OCI-M1 (cell line): Measurements from ENCODE around the gene KTI12.
A peak's percentile ranks its signal among the peaks of the same experiment; 100 is the strongest.
"Not testable (repeated sequence)": the region's sequence is repeated elsewhere in the genome, so short reads cannot be mapped to it uniquely, and the experiment has no call there.

Source experiments
- DNase-seq: peaks from one replicate; lab custom pipeline; 2025; lab: John Stamatoyannopoulos, UW

The KTI12 gene

DNA sequence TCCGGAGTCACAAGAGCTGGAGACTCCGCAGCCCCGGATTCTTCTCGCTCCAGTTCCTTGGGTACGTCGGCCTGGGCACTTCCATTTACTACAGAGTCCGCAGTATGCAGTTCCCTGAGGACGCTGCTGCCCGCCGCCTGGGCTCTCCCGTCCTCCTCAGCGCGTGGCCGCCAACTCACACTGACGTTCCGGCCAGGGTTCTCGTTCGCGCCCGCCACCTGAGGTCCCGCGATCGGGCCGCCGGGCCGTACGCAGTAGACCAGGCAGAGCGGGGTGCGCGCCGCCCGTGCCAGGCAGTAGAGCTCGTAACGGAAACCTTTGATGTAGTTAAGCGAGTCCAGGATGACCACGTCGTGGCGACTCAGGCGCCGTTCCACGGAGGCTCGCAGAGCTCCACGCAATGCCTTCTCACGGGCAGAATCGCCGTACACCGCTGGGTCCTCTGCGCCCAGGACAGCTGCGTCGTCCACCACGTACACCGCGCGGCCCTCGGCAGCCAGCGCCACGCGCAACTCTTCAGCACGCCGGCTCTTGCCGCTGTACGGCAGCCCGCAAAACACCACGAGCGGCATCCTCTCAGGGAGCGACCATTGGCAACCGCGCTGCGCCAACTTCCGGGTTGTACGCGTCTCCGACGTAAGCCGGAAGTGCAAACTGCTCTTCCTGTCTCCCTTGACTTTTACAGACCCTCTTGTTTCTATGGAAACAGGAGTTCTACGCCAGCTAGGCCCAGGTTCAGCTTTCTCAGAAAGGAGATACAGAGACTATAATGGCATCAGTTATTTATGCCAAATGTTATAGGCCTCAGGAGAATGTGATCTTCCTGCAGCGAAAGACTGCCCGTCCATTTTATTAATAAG is at the start of gene KTI12:
TSS of gene KTI12 (minus strand) at position 621 of the 860 bp plus-strand sequence. CDS start at position 572, 49 bp downstream.
- DNase-seq, result peak; percentile 93

DNA sequence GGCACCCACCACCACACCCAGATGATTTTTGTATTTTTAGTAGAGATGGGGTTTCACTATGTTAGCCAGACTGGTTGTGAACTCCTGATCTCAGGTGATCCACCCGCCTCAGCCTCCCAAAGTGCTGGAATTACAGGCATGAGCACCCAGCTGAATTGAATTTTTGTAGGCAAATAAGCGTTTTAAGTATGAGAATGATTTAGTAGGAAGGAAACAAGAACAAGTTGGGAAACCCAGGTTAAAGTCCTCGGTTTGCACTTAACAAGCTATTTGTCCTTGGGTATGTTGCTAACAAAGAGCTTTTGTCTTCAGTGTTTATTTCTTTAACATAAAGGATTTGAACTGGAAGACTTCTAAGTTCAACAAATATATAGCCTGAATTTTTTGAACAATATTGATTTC is 46.4 kb upstream of the KTI12 start:
- DNase-seq, result no peak

GRCh38 chr1:52077277-52077676 is 43.7 kb upstream of the KTI12 start:
- DNase-seq, result not testable (repeated sequence)

DNA sequence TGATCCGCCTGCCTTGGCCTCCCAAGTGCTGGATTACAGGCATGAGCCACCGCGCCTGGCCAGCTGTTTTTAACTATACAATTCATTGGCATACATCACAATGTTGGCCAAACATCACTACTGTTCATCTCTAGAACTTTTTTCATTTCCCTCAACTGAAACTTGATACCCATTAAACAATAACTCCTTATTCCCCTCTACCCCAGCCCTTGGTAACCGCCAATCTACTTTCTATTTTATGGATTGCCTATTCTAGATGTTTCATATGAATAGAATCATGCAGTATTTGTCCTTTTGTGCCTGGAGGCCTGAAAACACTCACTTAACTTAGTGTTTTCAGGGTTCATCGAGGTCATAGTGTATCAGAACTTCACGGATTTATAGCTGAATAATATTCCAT is 38.7 kb upstream of the KTI12 start:
- no peak for DNase-seq

- DNase-seq, result no peak
These were observed 37.1 kb upstream of the KTI12 start for GRCh38 chr1:52070704-52071103.

DNA sequence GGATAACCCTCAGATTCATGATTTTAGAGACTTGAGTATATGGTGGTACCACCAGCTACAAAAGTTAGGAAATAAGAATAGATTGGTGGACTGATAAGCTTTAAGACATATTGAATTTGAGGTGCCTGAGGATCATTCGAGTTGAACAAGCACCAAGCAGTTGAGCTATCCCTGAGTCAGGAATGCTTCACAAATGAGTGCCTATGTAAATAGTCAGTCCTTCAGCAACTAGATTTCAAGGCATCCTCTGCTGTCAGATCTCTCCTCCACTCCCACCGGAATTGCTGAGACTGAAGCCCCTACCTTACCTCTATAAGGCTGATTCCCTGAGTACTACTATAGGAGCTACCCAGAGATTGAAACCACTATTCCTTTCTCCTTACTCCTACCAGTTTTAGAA is 29.6 kb upstream of the KTI12 start:
- DNase-seq, result no peak

DNA sequence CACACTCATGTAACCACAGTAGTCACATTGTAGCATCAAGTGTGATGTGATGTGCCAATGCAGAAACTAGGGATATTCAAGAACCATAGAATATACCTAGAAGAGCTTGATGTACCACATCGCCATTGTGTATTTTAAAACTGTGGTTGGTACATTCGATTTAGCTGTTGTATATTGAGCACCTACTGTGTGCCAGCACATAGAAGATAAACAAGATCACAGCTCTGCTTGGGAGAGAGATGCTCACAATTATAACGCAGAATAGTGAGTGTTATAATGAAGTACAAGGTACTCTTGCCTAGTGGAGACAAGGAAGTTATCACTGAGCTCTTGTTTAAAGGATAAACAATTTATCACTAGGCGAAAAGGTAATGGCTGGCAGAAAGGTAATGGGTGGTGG is 27.2 kb upstream of the KTI12 start:
- DNase-seq, result no peak

- no peak for DNase-seq
These were observed 26.3 kb upstream of the KTI12 start for GRCh38 chr1:52059888-52060287.

DNA sequence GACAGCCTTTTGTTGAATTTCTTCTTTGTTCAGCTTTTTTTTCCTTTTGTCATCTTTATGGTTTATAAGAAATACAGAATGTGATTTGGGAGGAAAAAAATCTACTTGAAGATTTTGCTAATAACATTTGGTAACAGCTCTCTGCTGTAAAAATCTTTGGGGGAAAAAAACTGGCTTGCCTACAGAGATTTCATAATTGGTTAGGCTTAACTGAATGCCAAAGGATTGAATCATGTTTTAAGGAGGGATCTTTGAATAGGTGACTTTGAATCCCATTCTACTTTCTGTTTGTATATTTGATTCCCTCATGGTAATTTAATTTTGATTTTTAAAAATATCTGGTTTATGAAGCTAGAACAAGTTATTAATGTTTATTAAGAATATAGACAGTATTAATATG is 25.7 kb upstream of the KTI12 start:
- DNase-seq, result no peak

DNA sequence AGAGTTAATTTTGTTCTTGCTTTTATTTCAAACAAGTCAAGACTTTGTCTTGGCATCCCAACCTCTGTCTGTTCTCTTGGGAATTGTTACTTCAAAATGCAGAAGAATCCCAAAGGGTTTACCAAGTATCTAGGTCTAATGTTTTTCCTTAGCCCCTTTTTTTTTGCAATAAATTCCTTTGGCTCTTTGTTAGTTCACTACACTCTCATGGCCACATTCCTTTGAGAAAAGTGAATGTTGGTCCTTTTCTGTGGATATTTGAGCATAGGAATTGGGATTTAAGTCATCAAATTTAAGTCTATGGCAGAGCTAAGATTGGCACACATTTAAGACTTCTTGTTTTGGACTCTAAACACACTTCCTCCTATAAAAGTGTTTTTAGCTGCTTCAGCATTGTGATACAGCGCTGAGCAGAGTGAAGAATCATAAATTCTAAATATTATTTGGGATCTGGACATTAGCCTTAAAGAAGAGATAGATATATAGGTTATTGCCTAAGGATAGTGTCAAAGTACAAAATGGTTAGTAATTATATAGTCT is 24.3 kb upstream of the KTI12 start:
- no peak for DNase-seq

DNA sequence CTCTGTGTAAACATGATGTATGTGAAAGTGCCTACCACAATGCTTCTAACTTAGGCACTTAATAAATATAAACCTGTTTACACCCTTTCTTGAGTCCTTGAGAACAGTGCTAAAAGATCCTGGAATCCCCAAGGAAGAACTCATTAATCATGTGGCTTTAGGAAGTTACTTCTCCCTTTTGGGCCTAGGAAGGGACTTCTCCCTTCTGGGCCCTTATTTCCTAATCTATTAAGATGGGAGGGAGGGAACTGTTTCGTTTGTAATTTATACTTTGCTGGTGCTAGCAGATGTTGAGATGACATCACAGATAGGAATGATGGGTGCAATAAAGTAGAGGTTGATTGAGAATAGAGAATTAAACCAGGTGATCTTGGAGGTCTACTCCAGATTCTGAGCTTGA is 23.6 kb upstream of the KTI12 start:
- DNase-seq, result peak; percentile 49

DNA sequence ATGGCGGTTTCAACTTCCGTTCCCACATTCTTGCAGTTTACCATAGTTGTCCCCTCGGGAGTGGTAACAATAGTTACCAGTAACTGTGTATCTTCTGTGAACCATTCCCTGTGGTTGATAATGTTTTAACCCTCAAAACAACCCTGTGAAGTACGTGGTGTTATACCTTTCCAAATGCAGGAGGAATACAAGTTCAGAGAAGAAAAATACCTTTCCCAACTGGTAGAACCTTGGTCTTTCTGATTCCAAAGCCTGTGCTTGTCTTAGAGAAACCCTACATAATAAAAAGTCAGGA is 23.3 kb upstream of the KTI12 start:
- no peak for DNase-seq

DNA sequence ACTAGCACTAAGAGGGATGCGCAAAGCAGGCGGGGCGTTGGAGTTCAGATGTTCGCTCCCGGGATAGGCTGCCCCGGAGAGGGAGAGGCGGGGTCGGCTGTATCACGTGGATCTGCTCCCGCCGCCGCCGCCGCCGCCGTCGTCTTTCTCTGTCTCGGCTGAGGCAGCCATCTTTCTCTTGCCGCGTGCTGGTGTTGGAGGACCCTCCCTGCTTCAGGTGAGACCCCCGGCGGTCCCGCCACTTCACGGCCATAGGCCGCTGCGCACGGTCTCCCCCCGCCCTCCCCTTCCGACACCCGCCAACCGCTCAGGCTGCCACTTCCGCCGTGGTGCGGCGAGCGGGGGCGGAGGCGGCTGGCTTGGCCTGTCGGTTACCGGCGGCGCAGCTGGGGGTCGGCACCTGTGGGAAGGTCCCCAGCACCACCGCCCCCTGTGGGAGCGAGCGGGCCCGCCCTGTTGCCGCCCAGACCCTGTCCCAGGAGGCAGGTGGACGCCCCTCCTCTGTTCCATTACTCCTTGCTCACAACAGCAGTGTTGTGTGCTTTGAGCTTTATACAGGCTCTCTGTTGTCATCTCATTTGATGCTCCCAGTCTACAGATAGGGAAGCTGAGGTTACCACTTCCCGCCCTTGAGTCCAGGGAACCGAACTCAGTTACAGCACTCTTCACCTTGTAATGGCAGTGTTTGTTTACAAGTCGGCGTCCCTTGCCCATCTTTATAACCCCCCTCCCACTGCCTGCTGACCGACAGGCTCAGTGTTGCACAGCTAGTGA is 22.7 kb upstream of the KTI12 start, which contains the start of gene BTF3L4:
TSS of gene BTF3L4 (plus strand) at position 133 of the 774 bp plus-strand sequence. CDS start 3,553 bp downstream, outside the sequence.
- DNase-seq, result peak; percentile 97

DNA sequence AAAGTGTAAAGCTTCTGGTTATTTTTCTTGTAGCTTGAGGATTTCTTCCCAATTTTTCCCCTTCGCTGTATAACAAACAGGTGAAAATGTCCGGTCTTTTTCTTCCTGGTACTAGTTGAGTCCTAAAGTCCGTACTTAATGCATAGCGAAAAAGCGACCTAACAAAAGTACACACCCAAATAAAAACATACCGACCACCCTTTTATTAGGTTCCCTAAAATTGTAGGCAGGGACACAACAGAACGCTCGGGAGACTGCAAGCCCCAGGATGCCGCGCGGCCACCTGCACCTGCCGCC is 22.2 kb upstream of the KTI12 start:
- DNase-seq, result no peak

DNA sequence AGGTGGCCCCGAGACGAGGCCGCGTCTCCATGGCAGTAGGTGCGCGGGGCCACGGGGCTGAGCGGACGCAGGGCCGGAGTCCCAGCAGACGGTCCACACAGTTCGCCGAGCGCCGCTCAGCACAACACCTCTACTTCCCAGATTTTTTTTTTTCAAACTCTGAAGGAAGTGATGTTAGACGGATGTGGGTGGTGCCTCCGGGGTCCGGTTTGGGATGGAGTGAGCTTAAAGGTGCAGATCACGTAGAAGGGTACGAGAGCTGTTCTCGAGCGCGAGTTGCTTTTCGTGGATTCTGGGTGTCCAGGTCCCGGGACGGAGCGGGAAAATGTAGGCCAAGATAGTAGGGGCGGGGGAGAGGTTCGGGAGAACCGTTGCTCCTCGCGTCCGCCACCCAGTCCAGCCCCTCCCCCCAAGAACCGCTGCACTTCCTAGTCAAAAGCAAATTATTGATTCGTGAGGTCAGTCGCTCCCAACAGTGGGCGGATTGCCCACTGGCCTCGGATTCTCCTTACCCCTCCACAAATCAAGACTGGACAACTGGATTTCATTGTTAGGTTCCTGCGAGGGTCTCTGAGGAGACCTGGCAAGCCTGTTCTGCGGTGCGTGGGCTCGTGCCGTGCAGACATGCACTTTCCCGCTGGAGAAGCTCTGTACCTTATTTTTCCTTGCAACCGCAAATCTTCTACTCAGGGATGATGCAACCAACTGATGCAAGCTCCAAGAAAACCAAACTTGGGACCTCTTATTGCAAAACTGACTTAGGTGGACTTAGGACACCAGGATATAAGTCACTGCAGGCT is 21.7 kb upstream of the KTI12 start, which contains the start of gene TXNDC12:
TSS of gene TXNDC12 (minus strand) at position 126 of the 800 bp plus-strand sequence. CDS start at position 31, 95 bp downstream.
- peak; percentile 95 for DNase-seq

- no peak for DNase-seq
These were observed 21.0 kb upstream of the KTI12 start for GRCh38 chr1:52054496-52055065.

DNA sequence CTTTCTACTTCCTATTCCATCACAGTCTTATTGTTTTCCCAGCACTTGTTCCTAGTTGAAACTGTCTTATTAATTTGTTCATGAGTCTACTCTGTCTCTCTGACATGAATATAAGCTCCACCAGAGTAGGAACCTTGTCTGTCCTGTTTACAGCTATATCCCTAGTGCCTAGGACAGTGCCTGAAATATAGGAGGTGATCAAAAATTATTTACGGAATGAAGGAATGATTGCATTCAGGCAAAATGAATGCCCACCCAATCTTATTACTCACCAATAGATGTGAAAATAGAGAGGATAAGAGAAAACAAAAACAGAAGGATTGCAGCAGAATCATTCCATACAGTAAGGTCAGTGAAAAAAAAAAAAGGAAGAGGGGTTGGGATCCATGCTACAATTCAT is 20.3 kb upstream of the KTI12 start:
- DNase-seq, result no peak

DNA sequence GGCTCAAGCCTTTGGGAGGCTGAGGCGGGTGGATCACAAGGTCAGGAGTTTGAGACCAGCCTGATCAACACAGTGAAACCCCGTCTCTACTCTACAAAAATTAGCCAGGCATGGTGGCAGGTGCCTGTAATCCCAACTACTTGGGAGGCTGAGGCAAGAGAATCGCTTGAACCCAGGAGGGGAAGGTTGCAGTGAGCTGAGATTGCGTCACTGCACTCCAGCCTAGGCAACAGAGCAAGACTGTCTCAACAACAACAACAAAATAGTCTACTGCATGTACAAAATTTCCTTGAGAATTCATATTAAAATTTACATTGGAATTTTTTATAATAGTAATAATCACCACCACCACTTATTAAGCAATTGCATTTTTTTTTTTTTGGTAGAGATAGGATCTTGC is 15.7 kb upstream of the KTI12 start:
- DNase-seq, result not testable (repeated sequence)

DNA sequence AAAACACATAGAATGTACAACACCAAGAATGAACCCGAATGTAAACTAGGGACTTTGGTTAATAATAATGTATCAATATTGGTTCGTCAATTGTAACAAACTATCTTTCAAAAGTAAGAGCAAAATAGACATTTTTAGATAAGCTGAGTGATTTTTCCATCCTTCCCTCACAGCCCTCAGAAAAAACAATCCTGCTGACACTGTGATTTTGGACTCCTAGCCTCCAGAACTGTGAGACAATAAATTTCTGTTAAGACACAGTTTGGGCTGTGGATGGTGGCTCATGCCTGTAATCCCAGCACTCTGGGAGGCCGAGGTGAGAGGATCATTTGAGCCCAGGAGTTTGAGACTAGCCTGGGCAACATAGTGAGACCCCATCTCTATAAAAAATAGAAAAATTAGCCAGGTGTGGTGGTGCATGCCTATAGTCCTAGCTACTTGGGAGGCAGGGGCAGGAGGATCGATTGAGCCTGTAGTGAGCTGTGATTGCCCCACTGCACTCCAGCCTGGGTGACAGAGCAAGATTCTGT is 12.1 kb upstream of the KTI12 start:
- DNase-seq, result not testable (repeated sequence)

- peak; percentile 50 for DNase-seq
These were observed 11.6 kb upstream of the KTI12 start for GRCh38 chr1:52045236-52045635.

DNA sequence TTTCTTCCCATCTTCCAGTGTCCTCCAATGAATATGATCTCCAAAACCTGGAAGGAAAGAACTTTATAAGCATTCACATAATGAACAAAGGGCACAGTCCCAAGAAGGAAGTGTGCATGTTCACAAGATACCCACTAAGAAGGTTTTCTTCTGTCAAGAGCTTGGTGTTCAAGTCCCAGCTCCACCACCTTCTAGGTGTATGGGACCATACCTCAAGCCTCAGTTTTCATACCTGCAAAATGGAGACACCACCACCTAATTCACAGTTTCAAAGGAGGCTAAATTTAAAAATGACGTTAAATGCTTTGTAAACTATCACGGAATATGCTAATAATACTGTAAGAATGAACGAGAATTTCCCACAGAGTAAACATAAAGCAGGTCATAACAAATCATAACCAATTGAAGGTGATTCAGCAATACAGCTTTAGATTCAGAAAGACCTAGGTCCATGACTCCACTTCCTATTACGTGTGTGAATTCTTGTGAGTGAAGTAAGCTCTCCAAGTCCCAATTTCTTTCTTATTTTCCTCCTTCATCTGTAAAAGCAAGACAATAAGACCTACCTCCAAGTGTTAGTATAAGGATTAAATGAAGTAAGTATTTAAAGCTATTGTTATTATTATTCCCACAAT is 8.1 kb upstream of the KTI12 start:
- no peak for DNase-seq
